GM18520 (cell line): ENCODE results near the gene NR5A2.
A peak's percentile ranks its signal among the peaks of the same experiment; 100 is the strongest.

Experiments used
- ATAC-seq: cut with Tn5 transposase; IDR thresholded peaks from one replicate; pipeline ENCODE4 v1.9.1; 2021; ENCODE audit not compliant: unreplicated experiment

NR5A2 gene

GRCh38 chr1:200118779-200119505 is 91.4 kb downstream of the NR5A2 start:
- no peak for ATAC-seq

GRCh38 chr1:200121421-200121820 is 93.9 kb downstream of the NR5A2 start:
- no peak for ATAC-seq

GRCh38 chr1:200124309-200124708 is 96.8 kb downstream of the NR5A2 start:
- ATAC-seq, result no peak

- ATAC-seq, result no peak
Observed at GRCh38 chr1:200128081-200128480, 100.6 kb downstream of the NR5A2 start.

- ATAC-seq, result no peak
Observed at GRCh38 chr1:200128944-200129879, 101.7 kb downstream of the NR5A2 start.

- ATAC-seq, result no peak
Observed at GRCh38 chr1:200130552-200130951, 103.0 kb downstream of the NR5A2 start.

- no peak for ATAC-seq
Observed at GRCh38 chr1:200131551-200132125, 104.1 kb downstream of the NR5A2 start.

GRCh38 chr1:200133123-200133522 is 105.6 kb downstream of the NR5A2 start:
- ATAC-seq, result no peak

- ATAC-seq, result no peak
Observed at GRCh38 chr1:200134116-200134515, 106.6 kb downstream of the NR5A2 start.

- ATAC-seq, result no peak
Observed at GRCh38 chr1:200136384-200136783, 108.9 kb downstream of the NR5A2 start.

- ATAC-seq, result peak; percentile 78
Observed at GRCh38 chr1:200139661-200140250, 112.2 kb downstream of the NR5A2 start.

GRCh38 chr1:200143347-200143746 is 115.8 kb downstream of the NR5A2 start:
- ATAC-seq, result no peak

GRCh38 chr1:200146100-200146499 is 118.6 kb downstream of the NR5A2 start:
- no peak for ATAC-seq

GRCh38 chr1:200147094-200147493 is 119.6 kb downstream of the NR5A2 start:
- no peak for ATAC-seq

GRCh38 chr1:200147742-200148141 is 120.2 kb downstream of the NR5A2 start:
- ATAC-seq, result no peak

GRCh38 chr1:200150006-200150405 is 122.5 kb downstream of the NR5A2 start:
- ATAC-seq, result no peak

- ATAC-seq, result no peak
Observed at GRCh38 chr1:200150721-200151120, 123.2 kb downstream of the NR5A2 start.

GRCh38 chr1:200152336-200152735 is 124.8 kb downstream of the NR5A2 start:
- no peak for ATAC-seq

- peak; percentile 52 for ATAC-seq
Observed at GRCh38 chr1:200153277-200154055, 126.0 kb downstream of the NR5A2 start.

GRCh38 chr1:200154069-200154767 is 126.7 kb downstream of the NR5A2 start:
- peak; percentile 89 for ATAC-seq
